NOMO-1 (cell line): ENCODE data around the gene LRGUK.
"Not testable (repeated sequence)": the region's sequence is repeated elsewhere in the genome, so short reads cannot be mapped to it uniquely, and the experiment has no call there.

Experiments
- DNase-seq, 2 experiments: peaks; one replicate each; lab custom pipeline; 2025; ENCODE audit not compliant: unreplicated experiment in 2 of 2; lab: John Stamatoyannopoulos, UW

Gene LRGUK

DNA sequence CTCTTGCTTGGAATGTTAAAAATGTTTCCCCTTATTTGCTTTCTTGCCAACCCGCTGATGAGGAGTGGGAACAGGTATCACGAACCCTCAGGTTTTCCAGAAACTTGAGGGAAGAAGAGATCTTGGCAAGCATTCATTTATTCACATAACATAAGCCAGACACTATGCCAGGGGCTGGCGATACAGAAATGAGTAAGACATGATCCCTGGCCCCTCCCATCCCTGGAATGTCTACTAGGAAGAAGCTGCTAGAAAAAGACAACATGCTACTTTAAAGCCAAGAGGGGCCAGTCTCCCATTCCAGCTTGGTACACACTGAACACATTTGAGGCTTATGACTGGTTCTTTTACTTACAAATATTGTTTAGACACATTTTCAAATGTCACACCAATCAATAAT is 163.1 kb downstream of the LRGUK start:
- no peak for DNase-seq

DNA sequence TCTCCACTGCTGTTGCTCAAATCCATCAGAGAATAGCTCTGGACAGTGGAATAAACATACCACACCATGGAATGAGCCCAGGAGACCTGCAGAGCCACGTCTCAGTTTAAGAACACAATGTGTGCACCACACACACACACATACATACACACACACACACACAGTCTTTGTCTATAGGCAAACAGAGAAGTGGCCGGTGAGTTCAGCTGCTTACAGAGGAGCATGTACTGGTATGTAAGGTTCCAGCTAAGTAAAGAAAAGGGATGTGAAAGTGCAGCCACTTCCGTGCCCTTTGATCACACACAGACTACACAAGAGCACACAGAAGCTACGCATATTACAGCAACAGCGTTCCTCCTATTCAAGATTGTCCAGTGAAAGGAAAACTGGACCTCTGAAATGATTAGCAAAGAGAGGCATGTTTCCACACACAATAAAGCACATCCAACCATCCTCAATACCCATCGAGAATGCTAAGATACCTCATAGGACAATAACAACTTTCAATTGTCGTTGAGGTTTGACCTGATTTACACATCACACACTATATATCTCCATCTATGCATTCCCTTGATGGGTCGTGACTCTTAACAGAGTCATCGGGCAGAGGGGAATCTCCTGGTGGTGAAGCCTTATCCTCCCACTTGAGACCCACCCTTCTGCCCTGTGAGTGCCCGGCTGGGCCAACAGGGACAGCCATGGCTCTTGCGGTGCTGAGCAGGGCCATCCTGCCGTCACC is 166.0 kb downstream of the LRGUK start:
- peak; percentile 80 to 86 for DNase-seq

DNA sequence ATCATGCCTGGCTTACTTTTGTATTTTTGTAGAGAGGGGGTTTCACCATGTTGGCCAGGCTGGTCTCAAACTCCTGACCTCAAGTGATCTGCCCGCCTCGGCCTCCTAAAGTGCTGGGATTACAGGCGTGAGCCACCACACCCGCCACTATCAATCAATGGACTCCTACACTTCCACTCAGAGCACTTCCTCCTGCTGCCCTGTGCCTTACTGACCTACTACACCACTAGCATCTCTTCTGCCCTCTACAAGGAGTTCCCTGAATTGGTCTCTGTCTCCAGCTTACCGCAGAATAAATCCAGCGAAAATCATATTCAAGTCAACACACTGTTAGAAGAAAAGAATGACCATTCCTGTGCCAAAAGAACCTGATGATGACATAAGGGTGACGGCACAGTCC is 168.8 kb downstream of the LRGUK start:
- not testable (repeated sequence) for DNase-seq

DNA sequence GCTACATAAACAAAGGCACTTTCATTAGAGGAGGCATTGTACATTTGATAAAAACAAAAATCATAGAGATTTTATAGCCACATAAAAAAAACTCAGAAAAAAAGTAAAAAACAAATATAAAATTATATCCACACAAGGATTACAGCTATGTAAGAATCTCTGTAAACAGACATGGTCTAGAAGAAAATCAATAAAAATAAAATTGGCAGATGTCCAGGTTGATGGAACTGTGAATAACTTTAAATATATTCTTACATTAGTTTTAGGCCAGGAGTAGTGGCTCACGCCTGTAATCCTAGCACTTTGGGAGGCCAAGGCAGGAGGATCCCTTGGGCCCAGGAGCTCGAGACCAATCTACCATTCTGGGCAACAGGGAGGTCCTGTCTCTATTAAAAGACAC is 170.3 kb downstream of the LRGUK start:
- no peak for DNase-seq

DNA sequence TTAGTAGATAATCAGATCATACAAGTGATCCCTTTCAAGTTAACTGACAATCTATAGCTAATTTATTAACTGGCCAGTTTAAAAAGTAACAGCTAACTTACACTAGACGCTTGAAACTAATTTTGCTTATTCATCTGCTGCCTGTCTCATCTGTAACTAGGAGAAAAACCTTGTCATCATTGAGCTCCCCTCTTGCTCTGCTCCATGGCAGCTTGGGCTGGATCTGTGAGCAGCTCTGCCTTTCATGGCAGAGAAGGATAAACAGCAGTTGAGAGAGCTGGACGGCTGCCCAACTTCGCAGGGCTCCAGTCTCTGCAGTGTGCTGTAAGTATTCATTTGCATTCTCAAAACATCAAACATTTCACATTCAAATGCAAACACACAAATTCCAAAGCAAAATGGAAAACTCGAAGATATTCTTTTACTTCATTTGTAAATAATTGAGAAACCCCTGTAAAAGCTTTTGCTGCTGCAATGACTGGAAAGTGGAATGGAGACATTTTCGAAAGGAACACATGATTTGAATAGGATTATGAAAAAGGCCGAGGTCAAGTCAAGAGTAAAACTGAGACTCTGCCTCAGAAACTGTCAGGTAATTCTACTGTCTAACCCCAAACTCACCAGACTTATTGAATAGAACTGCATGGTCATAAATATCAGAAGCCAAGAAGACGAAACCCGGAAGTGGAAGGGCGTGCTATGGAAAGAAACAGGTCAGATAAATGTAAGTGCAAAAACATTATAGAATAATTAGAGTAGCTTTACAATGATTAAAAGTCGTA is 172.0 kb downstream of the LRGUK start:
- no peak for DNase-seq

DNA sequence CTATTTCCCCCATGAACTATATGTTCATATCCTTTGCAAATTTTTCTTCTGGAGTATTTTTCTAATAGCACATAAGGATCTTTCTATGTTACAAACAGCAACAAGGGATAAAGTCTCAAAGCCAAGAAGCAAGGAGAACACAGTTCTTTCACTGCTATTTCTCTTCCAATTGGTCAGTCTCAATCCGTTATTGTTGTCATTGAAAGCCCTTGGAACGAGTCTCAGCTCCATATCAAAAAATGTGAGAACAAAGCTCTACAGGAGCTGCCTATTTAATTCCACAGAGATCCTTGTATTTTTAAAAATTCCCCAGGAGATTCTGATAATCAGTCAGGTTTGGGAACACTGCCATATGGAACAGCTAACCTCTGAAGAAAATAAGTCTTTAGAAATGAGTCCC is 173.8 kb downstream of the LRGUK start:
- no peak for DNase-seq

DNA sequence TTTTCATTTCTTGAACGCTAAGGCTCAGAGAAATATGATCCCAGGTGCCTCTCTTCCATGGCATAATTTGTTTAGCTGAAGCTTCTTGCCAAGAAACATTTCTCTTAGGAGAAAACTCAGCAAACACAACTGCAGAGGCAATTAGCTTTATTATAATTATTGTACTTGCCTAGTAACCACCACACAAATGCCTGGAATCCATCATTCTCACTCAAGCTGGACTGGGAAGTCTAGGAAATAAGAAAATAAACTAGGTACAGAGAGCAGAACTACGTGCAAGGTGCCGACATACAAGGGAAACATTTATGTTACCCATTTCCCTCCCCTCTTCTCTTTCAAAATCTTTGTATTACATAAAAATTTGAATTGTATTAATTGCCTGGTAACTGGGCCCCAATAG is 174.5 kb downstream of the LRGUK start:
- no peak for DNase-seq

DNA sequence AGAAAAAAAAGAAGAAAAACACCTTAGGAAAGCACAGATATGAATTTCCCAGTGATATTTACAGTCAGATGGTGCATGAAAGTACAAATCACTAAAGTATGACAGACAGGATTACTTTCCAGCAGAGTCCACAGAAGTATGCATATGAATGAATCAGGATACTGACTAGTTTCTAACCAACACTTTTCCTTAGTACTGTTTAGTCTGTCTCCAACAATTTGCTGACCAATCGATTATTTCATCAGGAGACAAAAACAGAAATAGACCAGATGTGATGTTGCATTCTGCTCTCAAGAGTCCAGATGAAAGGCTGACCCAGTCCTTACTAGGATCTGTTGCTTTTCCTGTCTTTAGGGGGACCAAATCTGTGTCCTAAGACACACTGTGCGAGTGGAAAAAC is 175.0 kb downstream of the LRGUK start:
- no peak for DNase-seq

DNA sequence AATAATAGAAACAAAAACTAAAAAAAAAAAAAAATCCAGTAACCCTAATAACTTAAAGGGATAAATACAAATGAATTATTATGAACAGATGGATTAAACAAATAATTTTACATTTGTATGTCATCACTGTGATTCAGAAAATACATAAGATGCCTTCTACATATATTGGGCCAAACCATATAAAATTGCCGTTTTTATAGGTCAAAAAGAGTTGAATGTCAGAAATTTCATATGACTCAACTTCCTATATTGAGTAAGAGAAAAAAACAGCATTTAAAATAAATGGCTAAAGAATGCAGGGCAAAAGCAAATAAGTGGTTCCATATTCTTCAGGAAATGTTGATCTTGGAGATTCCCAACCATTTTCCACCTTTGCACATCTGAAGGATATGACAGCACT is 180.2 kb downstream of the LRGUK start:
- peak in 1 of 2 experiments; percentile 2 for DNase-seq

DNA sequence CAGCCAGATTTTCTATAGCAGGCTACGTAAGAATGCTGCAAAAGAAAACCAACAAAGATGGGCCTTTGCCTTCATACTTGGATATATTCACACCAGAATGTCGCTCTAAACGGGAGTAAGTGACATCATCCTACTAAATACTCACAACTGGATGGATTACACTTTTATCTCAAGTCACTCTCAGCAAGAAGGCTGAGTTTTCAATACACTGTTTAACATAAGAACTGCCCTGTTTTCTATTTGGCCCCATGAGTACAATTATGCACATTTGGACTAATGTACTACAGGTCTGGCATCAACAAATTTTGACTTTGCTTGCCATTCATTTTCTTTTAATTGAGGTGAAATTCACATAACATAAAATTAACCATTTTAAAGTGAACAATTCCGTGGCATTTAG is 181.4 kb downstream of the LRGUK start:
- no peak for DNase-seq

DNA sequence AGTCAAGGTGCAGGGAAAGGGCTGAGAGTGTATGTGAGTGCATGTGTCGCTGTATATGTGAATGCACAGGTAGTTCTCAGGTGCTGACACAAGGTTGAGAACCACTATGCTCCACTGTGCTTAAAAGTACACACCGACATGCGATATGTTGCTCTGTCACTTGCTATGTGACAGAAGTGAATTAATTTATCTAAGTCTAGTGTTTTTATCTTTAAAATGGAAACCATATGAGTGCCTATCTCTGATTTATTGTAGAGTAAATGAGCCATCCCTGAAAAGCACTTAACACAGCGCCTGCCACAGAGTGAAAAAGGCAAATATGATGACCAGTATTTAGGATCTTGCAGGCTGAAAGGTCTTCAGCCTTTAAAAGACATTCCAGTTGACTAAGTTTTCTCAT is 184.7 kb downstream of the LRGUK start:
- DNase-seq, result no peak

DNA sequence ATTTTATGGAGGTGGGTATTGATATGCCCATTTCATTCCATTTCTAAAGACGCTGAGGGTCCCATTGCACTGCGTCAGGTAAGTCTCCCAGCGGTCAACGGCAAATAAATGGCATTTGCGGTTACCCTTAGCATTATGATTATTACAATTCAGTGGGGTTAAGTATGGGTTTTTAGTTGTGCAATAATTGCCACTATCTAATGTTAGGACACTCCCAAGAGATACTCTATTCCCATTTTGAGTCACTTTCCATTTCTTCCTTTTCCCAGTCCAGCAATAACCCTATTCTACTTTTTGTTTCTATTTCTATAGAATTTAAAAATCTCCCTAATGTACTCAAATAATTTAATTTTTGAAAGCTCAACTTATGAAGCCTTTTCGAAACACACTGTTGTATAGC is 185.6 kb downstream of the LRGUK start:
- no peak for DNase-seq

DNA sequence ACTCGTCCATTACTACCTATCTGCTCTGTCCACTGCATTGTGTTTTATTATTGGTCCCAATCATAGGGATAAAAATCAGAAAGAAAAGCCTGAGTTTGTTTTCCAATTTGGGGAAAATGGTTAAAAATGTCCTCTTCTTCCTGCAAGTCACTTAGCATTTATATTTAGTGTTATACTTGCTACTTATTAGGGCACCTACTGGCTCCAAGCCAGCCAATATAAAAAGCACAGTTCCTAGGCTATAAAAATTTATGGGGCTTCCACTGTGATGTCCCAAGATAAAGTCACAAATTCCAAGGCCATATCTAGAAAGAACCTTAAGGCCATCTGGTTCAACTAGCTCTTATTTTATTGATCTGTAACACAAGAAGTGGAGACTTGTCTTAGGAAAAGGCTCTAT is 186.4 kb downstream of the LRGUK start:
- no peak for DNase-seq
